Measurements from ENCODE around the gene FGR. TPM values are rescaled to one million over a fixed set of nuclear protein-coding genes. Genes with fewer than 3 reads are reported as not detected.
A peak's percentile ranks its signal among the peaks of the same experiment; 100 is the strongest.

The FGR gene
- polyA plus RNA-seq, 3 donors, result 1.5 to 1.9 (median 1.9) TPM

DNA sequence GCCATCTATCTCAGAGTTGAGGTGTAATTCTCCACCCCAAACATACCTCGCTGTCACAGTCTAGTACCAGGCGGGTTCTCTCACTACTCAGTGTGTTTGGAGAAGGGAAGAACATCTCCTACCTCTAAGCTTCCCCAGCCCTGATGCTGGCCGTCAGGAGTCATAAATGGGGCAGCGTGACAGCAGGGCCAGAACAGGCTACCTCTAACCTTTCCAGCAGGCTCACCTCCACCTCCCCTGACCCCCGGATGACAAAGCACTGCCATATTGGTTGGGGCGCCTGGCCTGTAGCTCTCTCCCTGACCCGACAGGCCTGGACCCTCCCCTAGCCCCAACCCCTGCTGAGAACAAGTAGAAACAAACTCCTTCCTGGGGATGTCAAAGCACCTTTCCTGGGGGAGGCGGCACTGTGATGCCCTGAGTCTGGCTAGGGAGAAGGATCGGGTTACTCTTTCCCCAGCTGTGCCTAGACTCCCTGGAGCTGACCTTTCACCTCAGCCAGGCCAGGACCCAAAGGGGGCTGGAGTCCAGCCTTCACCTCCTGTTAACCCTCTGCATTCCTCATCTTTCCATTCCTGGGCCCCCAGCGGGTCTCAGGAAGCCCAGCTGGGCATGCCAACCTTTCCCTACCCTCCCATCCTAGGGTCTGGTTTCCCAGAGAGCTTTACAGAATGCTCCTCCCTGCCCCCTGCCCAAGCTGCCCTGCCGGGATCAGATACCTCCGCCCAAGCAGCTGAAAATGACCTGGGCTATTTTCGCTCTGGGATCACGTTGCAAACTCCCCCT lies 65.3 kb downstream of the FGR start:
- DNase-seq, result no peak

DNA sequence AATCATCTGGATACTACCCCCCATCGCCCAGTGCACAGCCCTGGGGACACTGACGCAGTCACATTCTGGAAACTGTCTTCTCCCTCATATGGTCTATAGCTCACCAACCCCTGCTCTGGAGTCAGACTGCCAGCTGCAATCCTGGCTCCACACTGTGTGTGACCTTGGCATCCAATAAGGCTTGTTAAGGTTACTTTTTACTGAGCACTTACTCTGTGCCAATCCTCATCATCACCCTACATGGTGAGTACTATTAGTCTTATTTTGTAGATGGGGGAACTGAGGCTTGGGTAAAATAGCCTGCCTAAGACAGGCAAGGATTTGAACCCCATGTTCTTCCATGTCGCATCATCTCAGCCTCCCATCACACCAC lies 65.9 kb downstream of the FGR start:
- DNase-seq, result no peak

DNA sequence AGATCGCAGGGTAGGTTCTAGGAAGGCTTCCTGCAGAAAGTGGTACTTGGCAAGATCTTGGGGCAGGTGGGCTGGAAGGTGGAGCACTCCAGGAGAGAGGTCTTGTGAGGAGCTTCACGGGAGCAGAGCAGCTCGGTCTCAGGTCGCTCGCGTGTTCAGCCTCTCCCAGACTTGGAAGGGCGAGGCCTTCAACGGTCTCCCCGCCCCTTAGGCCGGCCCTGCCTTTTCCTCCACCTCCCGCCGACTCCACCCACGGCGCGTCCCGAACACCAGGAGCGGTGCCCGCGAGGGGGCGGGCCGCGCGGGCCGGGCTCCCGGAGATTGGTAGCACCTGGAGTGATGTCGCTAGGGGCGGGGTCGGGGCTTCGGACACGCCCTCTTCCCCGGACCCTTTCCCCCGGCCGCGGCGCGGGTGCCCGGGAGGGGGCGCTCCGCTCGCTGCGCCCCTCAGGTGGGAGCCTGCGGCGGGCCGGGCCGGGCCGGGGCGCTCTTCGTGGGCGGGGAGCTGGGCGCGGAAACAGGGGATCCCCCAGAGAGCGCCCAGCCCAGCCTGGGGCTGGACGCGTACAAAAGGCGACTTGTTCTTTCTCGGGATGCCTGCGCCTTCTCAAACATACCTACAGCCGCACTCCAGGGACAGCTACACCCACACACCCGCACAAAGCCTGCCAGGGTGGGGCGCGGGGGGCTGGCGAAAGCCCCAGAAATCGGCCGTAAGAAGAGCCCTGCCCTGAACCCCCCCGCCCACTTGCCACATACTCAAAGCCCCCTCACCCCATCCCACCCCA lies 66.5 kb downstream of the FGR start:
- DNase-seq, result peak; percentile 94

DNA sequence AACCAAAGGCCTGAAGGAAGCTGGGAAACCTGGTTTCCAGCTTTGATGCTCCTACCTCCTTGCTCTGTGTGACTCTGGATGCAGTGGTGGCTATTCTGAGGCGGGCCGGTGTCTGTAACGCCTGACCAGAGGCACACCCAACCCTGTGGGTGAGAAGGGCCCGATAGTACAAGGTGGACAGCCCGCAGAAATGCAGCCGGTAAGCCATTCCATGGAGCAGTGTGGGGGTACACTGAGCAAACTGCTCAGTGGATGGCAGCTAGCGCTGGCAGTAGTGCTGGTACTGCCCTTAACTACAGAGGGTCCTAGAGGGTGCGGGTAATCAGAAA lies 67.0 kb downstream of the FGR start:
- DNase-seq, result no peak

DNA sequence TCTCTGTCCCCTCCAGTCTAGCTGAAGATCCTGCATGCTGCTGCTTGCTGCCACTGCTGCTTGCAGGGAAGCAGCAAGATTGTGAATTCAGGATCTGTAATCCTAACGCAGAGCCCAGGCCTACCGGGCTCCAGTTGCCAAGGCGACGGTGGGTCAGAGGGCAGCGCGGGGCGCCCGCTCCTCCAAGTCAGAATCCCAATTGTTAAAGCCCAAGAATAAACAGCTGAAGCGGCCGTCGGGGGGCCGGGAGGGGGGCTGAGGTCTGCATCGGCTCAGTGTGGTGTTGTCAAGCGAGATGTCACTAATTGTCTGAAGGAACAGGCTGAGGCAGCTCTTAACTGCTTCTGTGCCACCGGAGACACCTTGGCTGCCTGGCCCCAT lies 67.8 kb downstream of the FGR start:
- no peak for DNase-seq

DNA sequence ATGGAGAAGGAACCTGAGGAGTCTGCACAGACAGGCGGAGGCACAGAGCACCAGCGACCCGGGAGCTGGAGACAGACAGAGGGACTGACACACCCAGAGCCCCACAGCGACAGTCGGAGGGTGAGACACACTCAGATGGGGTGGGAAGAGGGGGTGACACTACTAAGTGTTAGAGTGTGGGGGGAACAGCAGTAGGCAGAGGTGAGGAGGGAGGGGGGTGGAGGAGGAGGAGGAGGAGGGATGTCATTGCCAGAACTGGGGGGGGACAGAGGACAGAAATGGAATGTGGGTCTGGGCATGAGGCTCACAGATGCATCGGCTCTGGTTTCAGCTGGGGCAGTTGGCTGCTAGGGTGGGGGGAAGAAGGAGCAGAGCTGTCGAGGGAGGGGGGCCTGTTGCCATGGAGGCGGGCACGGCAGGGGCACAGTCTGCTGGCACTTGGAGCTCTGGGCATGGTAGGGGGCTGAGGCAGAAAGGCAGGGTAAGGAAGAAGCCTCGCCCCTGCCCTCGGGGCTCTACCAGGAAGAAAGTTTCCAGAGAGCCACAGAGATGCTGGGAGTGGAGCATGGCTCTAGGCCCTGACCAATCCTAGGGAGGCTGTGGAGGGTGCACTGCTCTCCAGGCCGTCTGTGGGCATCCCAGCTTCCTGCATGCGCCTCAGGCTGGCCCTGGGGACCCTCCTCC lies 68.4 kb downstream of the FGR start:
- no peak for DNase-seq

DNA sequence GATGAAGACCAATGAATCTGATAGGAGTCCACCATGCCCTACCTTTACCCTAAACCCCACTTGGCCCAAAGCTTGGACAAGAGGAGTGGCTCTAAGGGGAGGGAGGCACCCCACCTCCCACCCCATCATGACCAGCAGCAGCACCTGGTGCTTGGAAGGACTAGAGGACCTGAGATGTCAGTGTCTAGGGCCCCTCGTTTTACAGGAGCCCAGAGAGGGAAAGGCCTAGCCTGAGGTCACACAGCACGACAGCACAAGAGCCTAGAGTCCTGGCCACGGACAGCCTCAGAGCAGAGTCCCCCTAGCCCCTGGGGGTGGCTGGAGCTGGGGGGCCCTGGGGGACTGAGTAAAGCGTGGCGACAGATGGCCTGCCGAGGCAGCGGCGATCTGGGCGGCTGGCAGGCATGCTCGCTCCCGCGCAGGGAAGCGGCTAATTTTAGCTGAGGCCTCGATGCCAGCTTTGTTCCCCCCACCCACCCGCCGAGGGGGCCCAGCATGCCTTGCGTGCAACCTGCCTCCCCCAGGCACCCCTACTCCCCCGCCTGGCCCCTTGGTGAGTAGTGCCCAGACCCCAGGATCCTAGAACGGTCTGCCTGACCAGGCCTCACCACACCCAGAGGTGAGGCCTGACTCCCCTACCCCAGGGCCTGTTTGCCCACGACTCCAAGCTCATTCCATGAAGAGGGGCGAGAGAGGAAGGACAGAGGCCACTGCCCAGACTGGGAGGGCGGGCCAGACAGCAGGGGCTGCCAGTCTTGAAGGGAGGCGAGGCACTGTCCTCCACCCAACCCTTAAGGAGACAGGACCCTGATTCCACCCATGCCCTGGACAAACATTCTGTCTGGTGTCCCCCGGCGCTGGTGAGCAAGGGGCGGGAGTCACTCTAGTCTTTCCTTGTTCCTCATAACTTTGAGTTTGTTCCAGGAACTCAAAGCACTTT lies 70.0 kb downstream of the FGR start:
- no peak for DNase-seq

DNA sequence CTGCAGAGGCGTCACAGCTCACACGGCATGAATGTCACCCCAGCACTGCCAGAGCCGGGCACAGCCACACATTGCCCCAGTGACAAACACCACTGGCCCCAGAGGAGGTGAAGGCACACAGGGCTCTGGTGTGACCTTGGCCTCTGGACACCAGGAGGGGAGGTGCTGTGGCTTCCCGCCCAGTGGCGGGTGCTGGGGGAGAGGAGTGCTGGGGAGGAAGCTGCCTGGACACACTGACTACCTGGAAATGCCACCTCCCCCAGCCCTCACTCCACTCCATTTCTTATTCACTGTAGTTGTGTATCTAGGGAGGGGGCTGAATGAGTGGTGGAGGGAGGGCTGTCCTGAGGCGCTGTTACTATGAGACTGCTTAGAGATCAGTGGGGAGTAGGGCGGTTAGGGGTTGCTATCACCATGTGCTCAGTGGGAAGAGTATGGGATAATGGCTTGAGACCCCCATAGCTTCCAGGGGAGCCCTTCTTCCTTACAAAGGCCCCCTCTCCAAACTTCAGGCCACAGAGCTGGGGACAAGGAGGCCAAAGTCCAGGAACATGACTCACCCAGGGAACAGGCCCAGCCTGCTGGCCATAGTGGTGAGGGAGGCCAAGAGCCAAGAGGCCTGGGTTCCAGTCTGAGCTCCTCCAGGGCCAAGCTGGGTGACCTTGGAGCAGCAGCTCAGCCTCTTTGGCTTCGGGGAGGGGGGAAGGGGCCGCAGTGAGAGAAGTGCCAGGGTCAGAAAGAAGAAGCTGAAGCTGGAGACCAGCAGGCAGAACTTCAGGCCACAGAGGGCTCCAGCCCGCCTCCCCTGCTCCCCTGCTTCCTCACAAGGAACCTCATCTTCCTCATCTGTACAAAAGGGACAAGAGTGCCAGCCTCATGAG lies 71.2 kb downstream of the FGR start:
- DNase-seq, result no peak

DNA sequence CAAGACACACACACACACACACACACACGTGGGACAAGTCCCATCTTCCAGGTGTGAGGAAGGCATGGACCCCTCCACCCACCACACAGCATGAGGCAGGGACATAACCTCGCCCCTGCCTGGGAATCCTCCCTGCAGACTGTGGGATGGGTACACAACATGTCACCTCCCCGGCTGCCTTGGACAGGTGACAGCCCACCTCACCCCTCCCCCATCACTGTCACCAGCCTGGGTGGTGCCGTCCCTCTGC lies 71.7 kb downstream of the FGR start:
- no peak for DNase-seq

DNA sequence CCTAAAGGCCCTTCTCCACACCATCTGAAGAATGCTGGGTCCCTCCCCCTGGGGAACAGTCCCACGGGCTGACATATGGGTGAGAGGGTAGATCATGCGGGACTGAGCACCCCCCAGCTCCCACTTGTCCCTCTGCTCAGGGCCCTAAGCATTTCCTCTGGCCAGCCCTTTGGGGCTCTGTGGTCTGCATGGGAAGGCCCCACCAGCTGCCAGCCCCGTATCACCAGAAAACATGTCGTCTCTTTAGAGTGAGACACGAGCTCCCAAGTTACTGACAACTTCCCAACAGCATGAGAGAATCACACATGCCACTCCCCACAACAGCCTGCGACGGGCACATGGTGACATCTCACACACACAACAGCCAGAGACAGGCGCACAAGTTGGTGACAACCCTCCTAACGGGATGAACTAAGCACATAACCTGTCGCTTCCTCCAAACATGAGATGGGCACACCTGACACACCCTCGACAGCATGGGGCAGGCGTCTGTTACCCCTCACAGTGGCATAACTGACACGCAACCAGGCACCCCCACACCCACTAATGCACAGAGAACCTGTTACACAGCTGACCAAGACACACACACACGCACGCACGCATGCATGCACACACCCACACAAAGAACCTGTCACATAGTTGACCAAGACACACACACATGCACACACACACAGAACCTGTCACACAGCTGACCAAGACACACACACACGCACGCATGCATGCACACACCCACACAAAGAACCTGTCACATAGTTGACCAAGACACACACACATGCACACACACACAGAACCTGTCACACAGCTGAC lies 72.2 kb downstream of the FGR start:
- DNase-seq, result no peak

Other genes starting within 250 kb of the FGR start
- gene GPR3, start 242.6 kb downstream of the FGR start, polyA plus RNA-seq (ENCODE audit: insufficient read length in 3 of 3), result 1 to 10 TPM in 2 of 3 donors, under 1 TPM in 1; 0.84 to 1.1 (median 1.0) TPM
- 100 to 1,000 TPM; 123 to 124 (median 123) TPM for gene WASF2, start 145.0 kb downstream of the FGR start, polyA plus RNA-seq (ENCODE audit: insufficient read length in 3 of 3)
- 10 to 100 TPM; 49.7 to 58.9 (median 49.8) TPM for gene AHDC1, start 31.0 kb downstream of the FGR start, polyA plus RNA-seq (ENCODE audit: insufficient read length in 3 of 3)
- 10 to 100 TPM; 19.2 to 24.0 (median 22.0) TPM for gene IFI6, start 37.0 kb upstream of the FGR start, polyA plus RNA-seq (ENCODE audit: insufficient read length in 3 of 3)
- gene FAM76A, start 90.8 kb upstream of the FGR start, polyA plus RNA-seq (ENCODE audit: insufficient read length in 3 of 3), result 10 to 100 TPM; 10.8 to 18.4 (median 15.7) TPM
- 10 to 100 TPM; 37.2 to 52.7 (median 43.4) TPM for gene STX12, start 138.0 kb upstream of the FGR start, polyA plus RNA-seq (ENCODE audit: insufficient read length in 3 of 3)
- 10 to 100 TPM; 46.3 to 61.5 (median 55.1) TPM for gene PPP1R8, start 195.6 kb upstream of the FGR start, polyA plus RNA-seq (ENCODE audit: insufficient read length in 3 of 3)
- gene THEMIS2, start 237.4 kb upstream of the FGR start, polyA plus RNA-seq (ENCODE audit: insufficient read length in 3 of 3), result 1 to 10 TPM; 4.1 to 4.5 (median 4.4) TPM

Measured in renal pelvis (tissue), 4 donors.